Activated CD4-positive, alpha-beta T cell treated with anti-CD3 and anti-CD28 coated beads, Interleukin-2, Interleukin-4, amounts not matched to agents 100 ng/mL and 50 ng/mL, durations not matched to agents 16 hours and 8 hours (primary cell): ENCODE measurements around the gene KCNC2.

Experiments used
- DNase-seq: peaks from one replicate; pipeline ENCODE4 v3.0.0-alpha.2; 2020; ENCODE audit warnings: low spot score

KCNC2 gene

GRCh38 chr12:75161488-75161887, 48.2 kb downstream of the KCNC2 start:
- DNase-seq: no peak

- no peak for DNase-seq
Observed at GRCh38 chr12:75157385-75157784, 52.3 kb downstream of the KCNC2 start.

- no peak for DNase-seq
Observed at GRCh38 chr12:75155962-75156361, 53.7 kb downstream of the KCNC2 start.

GRCh38 chr12:75154388-75154787, 55.3 kb downstream of the KCNC2 start:
- no peak for DNase-seq

GRCh38 chr12:75139196-75139595, 70.4 kb downstream of the KCNC2 start:
- no peak for DNase-seq

- no peak for DNase-seq
Observed at GRCh38 chr12:75137896-75138295, 71.7 kb downstream of the KCNC2 start.

GRCh38 chr12:75135026-75135425, 74.6 kb downstream of the KCNC2 start:
- no peak for DNase-seq

- no peak for DNase-seq
Observed at GRCh38 chr12:75130811-75131210, 78.8 kb downstream of the KCNC2 start.

GRCh38 chr12:75129275-75129674, 80.4 kb downstream of the KCNC2 start:
- no peak for DNase-seq

- DNase-seq: no peak
Observed at GRCh38 chr12:75121036-75121705, 88.5 kb downstream of the KCNC2 start.

GRCh38 chr12:75120311-75120711, 89.3 kb downstream of the KCNC2 start:
- DNase-seq: no peak

GRCh38 chr12:75116646-75117198, 92.9 kb downstream of the KCNC2 start:
- no peak for DNase-seq

GRCh38 chr12:75115748-75116147, 93.9 kb downstream of the KCNC2 start:
- no peak for DNase-seq

GRCh38 chr12:75103822-75104221, 105.8 kb downstream of the KCNC2 start:
- no peak for DNase-seq

GRCh38 chr12:75101781-75102180, 107.9 kb downstream of the KCNC2 start:
- no peak for DNase-seq

GRCh38 chr12:75099210-75099609, 110.4 kb downstream of the KCNC2 start:
- DNase-seq: no peak

- no peak for DNase-seq
Observed at GRCh38 chr12:75097003-75097402, 112.6 kb downstream of the KCNC2 start.

GRCh38 chr12:75087654-75088053, 122.0 kb downstream of the KCNC2 start:
- peak; percentile 16 for DNase-seq

- DNase-seq: no peak
Observed at GRCh38 chr12:75086091-75087038, 123.3 kb downstream of the KCNC2 start.

- DNase-seq: no peak
Observed at GRCh38 chr12:75081305-75081704, 128.3 kb downstream of the KCNC2 start.

GRCh38 chr12:75080582-75080981, 129.1 kb downstream of the KCNC2 start:
- no peak for DNase-seq

- DNase-seq: no peak
Observed at GRCh38 chr12:75065482-75065881, 144.2 kb downstream of the KCNC2 start.

GRCh38 chr12:75062691-75063090, 146.9 kb downstream of the KCNC2 start:
- no peak for DNase-seq
